Fibroblast of skin of left biceps (primary cell): ENCODE results near the gene KIF5B.
"Not testable (repeated sequence)": the region's sequence is repeated elsewhere in the genome, so short reads cannot be mapped to it uniquely, and the experiment has no call there.

Experiments used
- DNase-seq, 2 experiments: peaks; one replicate each; pipeline ENCODE4 v3.0.0-alpha.2; 2013; ENCODE audit warnings: low read depth in 2 of 2

KIF5B gene

GRCh38 chr10:32015386-32015785, 40.8 kb downstream of the KIF5B start:
- DNase-seq = no peak

DNA sequence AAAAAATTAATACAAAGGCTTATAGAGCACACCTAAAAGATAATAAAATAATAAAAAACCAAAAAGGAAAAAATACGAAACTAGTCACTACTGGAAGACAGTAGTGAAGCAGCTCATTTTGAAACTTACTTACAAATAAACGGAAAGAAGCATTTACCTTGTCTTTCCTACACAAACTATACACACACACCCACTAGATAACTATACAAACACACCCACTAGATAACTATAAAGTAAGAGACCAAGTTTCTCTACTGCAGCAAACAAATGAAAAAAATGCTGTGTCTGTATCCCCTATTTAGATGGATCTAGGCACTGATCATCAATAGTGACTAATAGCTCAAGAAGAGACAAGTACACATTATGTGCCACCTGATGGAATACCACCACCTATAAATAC, 49.2 kb downstream of the KIF5B start:
- no peak for DNase-seq

GRCh38 chr10:32005050-32005449, 51.2 kb downstream of the KIF5B start:
- DNase-seq = peak; percentile 6 to 12

DNA sequence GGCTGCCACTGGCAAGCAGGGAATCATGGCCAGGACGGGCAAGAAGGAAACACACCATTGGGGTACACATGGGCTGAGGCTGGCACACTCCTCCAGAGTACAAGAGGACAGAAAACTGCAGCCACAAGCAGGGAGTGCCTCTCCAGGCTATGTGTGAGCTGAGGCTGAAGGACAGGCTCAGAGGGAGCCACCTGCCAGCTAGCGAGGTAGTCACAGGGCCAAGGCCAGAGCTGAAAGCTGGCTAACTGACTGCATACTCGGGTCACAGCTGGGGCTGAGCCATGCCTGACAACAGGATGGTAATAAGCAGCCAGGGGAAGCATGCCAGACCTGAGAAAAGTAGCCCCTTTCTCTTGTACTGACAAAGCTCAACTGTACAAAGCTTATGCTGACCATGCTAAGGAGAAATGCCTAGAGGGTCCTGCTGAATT, 52.0 kb downstream of the KIF5B start:
- DNase-seq = no peak

DNA sequence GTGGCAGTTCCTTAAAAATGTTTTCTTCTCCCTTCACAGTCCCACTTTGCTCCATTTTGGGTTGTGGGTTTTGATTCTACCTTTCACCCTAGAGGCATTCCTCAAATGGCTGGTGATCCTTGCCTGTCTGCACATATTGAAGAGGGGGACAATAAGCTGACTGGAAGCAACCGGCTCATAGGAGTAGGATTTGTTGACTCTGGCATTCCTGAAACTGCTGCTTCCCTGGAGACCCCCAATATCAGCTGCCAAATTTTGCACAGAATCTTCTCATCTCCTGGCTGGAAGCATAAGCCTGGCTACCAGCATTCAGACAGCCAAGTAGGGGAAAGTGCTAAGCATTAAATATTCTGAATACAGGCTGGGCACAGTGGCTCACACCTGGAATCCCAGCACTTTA, 53.7 kb downstream of the KIF5B start:
- DNase-seq = no peak

GRCh38 chr10:32000937-32001336, 55.3 kb downstream of the KIF5B start:
- peak; percentile 29 to 34 for DNase-seq

- DNase-seq = no peak
Measured at GRCh38 chr10:31999836-32000235, 56.4 kb downstream of the KIF5B start.

DNA sequence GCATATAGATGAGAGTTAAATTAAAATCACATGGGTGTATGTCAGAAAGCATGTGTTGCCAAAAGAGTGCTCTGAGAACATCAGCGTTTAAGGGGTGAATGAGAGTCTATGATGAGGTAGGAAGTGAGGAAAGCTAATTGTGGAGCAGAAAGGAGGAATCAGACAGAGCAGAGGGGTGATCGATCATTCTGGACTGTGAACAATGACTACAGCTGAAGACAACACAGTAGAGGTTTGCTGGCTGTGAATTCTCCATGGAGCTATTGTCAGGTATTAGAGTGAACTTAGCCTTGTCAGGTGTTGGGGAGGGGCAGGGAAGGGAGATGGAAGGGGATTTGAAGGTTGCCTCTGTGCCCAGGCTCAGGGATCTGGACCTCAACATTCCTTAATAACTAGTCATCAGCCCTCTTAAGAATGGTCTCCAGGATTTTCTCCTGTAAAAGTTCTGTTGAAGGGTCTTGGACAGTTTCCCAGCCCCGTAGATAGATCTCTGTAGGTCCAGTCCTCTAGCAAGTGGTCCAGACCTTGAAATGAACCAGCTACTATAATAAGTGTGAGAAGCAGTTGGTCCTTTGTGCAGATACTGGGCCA, 57.1 kb downstream of the KIF5B start:
- DNase-seq = no peak

GRCh38 chr10:31994926-31995325, 61.3 kb downstream of the KIF5B start:
- no peak for DNase-seq

- no peak for DNase-seq
Measured at GRCh38 chr10:31990937-31991336, 65.3 kb downstream of the KIF5B start.

DNA sequence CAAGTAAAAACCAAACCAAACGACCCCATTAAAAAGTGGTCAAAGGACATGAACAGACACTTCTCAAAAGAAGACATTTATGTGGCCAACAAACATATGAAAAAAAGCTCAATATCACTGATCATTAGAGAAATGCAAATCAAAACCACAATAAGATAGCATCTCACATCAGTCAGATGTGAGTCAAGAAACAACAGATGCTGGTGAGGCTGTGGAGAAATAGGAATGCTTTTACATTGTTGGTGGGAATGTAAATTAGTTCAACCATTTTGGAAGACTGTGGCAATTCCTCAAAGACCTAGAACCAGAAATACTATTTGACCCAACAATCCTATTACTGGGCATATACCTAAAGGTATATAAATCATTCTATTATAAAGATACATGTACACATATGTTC, 68.4 kb downstream of the KIF5B start:
- not testable (repeated sequence) for DNase-seq

- no peak for DNase-seq
Measured at GRCh38 chr10:31982111-31982510, 74.1 kb downstream of the KIF5B start.

GRCh38 chr10:31980471-31980870, 75.8 kb downstream of the KIF5B start:
- DNase-seq = no peak

- DNase-seq = not testable (repeated sequence)
Measured at GRCh38 chr10:31979071-31979470, 77.2 kb downstream of the KIF5B start.

DNA sequence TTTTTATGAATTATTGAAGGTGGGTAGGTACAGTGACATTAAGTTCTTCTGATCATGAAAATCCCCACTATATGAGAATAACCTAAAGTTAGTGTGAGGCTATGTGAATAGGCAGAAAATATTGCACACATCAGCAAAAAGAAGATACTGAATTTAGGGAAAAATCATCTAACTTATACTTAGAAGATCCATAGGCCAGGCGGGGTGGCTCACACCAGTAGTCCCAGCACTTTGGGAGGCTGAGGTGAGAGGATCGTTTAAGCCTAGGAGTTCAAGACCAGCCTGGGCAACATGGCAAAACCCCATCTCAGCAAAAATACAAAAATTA, 78.1 kb downstream of the KIF5B start:
- no peak for DNase-seq

DNA sequence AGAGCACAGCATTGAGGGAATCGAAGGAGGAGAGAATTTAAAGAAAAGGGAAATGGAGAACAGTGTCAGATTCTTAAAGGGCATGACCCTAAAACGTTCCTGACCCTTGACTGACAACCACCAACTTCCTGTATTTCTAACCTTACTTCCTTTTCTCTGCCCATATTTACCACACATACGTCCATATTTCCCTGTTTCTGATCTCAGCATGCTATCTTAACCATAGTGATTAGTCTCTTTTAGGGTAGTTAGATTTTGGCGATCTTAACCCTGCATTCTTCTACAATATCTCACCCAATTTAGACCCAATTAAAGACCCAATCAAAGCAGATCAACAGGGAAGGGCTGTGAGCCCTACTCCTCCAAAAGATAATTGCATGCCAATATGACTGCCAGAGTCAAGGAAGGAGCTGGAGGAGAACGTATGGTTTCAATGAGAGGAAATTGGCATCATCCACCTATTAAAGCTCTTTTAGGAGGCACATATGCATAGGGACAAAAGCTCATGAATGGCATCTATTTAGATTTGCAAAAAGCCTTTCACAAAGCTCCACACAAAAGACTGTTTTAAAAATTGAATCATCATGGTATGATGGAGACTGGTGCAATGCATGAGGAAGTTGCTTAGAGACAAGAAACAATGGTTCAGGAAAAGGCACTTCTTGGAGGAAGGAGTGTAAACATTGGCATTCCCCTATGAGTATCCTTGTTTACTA, 78.6 kb downstream of the KIF5B start:
- no peak for DNase-seq

- no peak for DNase-seq
Measured at GRCh38 chr10:31975157-31975765, 81.0 kb downstream of the KIF5B start.

- no peak for DNase-seq
Measured at GRCh38 chr10:31974434-31975124, 81.6 kb downstream of the KIF5B start.

- DNase-seq = no peak
Measured at GRCh38 chr10:31972519-31973041, 83.6 kb downstream of the KIF5B start.

DNA sequence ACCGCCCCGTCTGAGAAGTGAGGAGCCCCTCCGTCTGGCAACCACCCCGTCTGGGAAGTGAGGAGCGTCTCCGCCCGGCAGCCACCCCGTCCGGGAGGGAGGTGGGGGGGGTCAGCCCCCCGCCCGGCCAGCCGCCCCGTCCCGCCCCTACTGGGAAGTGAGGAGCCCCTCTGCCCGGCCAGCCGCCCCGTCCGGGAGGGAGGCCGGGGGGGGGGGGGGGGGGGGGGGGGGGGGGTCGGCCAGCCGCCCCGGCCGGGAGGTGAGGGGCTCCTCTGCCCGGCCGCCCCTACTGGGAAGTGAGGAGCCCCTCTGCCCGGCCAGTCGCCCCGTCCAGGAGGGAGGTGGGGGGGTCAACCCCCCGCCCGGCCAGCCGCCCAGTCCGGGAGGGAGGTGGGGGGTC, 86.4 kb downstream of the KIF5B start:
- DNase-seq = not testable (repeated sequence)

DNA sequence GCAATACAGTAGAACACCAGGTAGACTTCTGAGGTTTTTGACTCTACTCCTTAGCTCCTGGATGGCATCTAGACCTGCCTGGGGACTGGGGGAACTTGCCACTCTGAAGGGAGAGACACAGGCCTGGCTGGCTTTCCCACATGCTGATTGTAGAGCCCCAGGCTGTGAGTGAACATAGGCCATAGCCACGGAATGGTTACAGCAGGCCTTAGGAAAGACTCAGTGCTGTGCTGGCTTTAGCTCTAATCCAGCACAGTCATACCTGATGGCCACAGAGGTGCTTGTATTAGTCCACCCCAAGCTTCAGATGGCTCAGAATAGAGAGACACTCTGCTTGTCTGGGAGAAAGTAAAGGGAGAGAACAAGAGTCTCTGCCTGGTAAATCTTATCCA, 92.6 kb downstream of the KIF5B start:
- DNase-seq = no peak

DNA sequence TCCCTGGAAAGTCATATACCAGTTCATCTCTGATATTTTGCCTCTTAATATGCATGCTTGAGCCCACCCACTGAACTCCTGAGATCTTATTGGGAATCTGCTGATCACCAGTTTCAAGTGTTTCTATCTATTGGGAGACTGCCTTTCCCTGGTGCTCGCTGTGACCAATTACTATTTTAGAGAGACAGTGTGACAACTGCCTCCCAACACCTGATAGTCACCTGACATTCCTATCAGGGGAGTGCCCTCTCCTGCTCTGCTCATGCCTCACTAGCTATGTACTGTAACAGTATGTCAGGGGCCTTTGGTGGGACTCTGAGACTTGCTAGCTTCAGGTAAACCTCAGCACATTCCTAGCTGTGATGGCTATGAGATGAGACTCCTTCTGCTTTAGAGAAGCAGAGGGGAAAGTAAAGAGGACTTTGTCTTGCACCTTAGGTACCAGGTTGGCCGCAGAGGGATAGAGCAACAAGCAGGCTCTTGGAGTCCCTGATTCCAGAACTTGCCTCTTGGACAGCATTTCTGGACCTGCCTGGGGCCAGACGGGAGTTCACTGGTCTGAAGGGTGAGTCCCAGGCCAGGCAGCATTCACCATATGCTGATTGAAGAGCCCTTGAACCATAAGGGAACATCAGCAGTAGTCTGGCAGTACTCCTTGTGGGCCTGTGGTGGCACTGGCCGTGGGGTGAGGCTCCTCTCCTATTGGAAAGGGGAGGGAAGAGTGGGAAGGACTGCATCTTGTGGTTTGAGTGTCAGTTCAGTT, 93.2 kb downstream of the KIF5B start:
- DNase-seq = no peak
